GM12874 (cell line): ENCODE measurements around the gene GALNT12.

Source experiments
- CTCF ChIP-seq: IDR thresholded peaks from 2 replicates; pipeline ENCODE4 v1.5.1; 2011; ENCODE audit warnings: low read depth, mild to moderate bottlenecking, control low read depth, low read length, moderate library complexity; ENCODE audit not compliant: insufficient read depth

GALNT12 gene

GRCh38 chr9:98866435-98867102 lies 59.1 kb downstream of the GALNT12 start:
- TF ChIP-seq CTCF = no peak

GRCh38 chr9:98867103-98867428 lies 59.6 kb downstream of the GALNT12 start:
- no peak for TF ChIP-seq CTCF

GRCh38 chr9:98867429-98868168 lies 60.1 kb downstream of the GALNT12 start:
- TF ChIP-seq CTCF = no peak

- TF ChIP-seq CTCF = no peak
Measured at GRCh38 chr9:98869078-98869745, 61.7 kb downstream of the GALNT12 start.

GRCh38 chr9:98869866-98870265 lies 62.4 kb downstream of the GALNT12 start:
- TF ChIP-seq CTCF = no peak

GRCh38 chr9:98870782-98871557 lies 63.5 kb downstream of the GALNT12 start:
- TF ChIP-seq CTCF = no peak

GRCh38 chr9:98871558-98872065 lies 64.1 kb downstream of the GALNT12 start:
- TF ChIP-seq CTCF = no peak
